ENCODE results near the gene TEAD3. TPM values are rescaled to one million over a fixed set of nuclear protein-coding genes. Genes with fewer than 3 reads are reported as not detected.

Gene TEAD3
- total RNA-seq, 1 experiment from 2014 or later = 10.7 TPM

GRCh38 chr6:35519313-35520015, 22.6 kb upstream of the TEAD3 start:
- Histone ChIP-seq H3K27ac (ENCODE audit: low read length) (no peak overlapping the region), H3K36me3 (ENCODE audit: control insufficient read depth, insufficient read depth, low read length) (no peaks in the 10 kb centered on the region), H3K27me3 (ENCODE audit: control insufficient read depth, insufficient read depth, low read length) (no peaks in the 10 kb centered on the region), H3K4me3 (ENCODE audit: low read depth in 2 of 2, low read length in 2 of 2) (no peak overlapping the region), H3K9me3 (ENCODE audit: control insufficient read depth, insufficient read depth, low read depth, low read length) (no peaks in the 10 kb centered on the region), H3K4me1 (ENCODE audit: control insufficient read depth, insufficient read depth, low read length) (no peaks in the 10 kb centered on the region)
- DNase-seq (ENCODE audit: low read depth, low spot score) (no peak), ATAC-seq (no peak)
- intact Hi-C loops (cut with micrococcal nuclease; ENCODE audit: unreplicated experiment) = no loop called here
- TF ChIP-seq TCF7L2 (IDR thresholded peaks at IDR 0.05; ENCODE audit: low read depth, low read length) (no peak), SIN3A (IDR thresholded peaks at IDR 0.05; ENCODE audit: borderline replicate concordance, insufficient read depth, low read depth, low read length) (no peak), POLR2AphosphoS5 (IDR thresholded peaks at IDR 0.05; ENCODE audit: low read depth, low read length) (no peak), REST (IDR thresholded peaks at IDR 0.05; ENCODE audit: insufficient read depth in 1 of 2, low read depth in 2 of 2, low read length in 1 of 2) (no peak), CTCF (IDR thresholded peaks at IDR 0.05) (no peak)
- in situ Hi-C loops (cut with HindIII; ENCODE audit: low pct_unique_long_range_greater_than_20kb, low sequenced_read_pairs) = no loop called here
- BruUV-seq (replicated peaks) = no TSS peak
- POLR2A ChIA-PET = no interaction called here
- CTCF ChIA-PET = no interaction called here

DNA sequence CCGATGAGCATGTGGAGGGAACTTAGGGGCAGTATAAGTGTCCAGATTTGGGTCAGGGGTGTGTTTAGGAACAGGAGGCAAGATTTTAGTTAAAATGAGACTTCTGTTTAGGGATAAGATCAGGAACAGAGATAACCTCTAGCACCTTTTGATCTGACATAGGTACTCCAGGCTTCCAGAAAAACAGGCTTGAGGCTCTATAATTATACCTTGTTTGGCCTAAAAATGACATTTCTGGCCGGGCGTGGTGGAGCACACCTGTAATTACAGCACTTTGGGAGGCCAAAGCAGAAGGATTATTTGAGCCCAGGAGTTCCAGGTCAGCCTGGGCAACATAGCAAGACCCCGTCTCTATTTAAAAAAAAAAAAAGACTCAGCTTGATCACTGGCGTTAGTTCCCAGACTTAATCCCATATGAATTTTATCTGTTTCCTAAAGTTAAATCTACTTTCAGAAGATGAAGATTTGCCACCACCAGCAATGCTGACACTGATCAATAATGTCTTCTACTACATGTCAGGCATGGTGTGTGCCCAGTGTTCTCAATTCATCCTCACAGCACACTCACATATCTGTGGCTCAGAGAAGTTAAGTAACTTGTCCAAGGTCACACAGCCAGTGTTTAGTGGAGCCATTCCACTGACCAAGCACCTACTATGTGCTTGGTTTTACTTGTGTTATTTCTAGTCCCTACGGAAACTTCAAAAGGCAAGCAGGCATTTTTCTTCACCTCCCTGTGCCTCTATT, 21.9 kb upstream of the TEAD3 start:
- CTCF ChIA-PET = no interaction called here
- in situ Hi-C loops (cut with HindIII; ENCODE audit: low pct_unique_long_range_greater_than_20kb, low sequenced_read_pairs) = no loop called here
- no TSS peak for BruUV-seq (replicated peaks)

More for the DNA sequence above, 21.9 kb upstream of the TEAD3 start:
- intact Hi-C loops (cut with micrococcal nuclease; ENCODE audit: unreplicated experiment) = no loop called here
- H3K4me1 ChIP-seq (ENCODE audit: control insufficient read depth, insufficient read depth, low read length) = no peaks in the 10 kb centered on the region
- H3K27me3 ChIP-seq (ENCODE audit: control insufficient read depth, insufficient read depth, low read length) = no peaks in the 10 kb centered on the region
- H3K4me3 ChIP-seq (ENCODE audit: low read depth in 2 of 2, low read length in 2 of 2) = no peak overlapping the region
- no peak for ATAC-seq
- TF ChIP-seq POLR2AphosphoS5 (IDR thresholded peaks at IDR 0.05; ENCODE audit: low read depth, low read length) = no peak
- TF ChIP-seq CTCF (IDR thresholded peaks at IDR 0.05) = no peak
- no peak for TF ChIP-seq TCF7L2 (IDR thresholded peaks at IDR 0.05; ENCODE audit: low read depth, low read length)
- TF ChIP-seq SIN3A (IDR thresholded peaks at IDR 0.05; ENCODE audit: borderline replicate concordance, insufficient read depth, low read depth, low read length) = no peak
- TF ChIP-seq REST (IDR thresholded peaks at IDR 0.05; ENCODE audit: insufficient read depth in 1 of 2, low read depth in 2 of 2, low read length in 1 of 2) = no peak
- H3K36me3 ChIP-seq (ENCODE audit: control insufficient read depth, insufficient read depth, low read length) = no peaks in the 10 kb centered on the region
- POLR2A ChIA-PET = no interaction called here
- no peak for DNase-seq (ENCODE audit: low read depth, low spot score)
- no peaks in the 10 kb centered on the region for H3K9me3 ChIP-seq (ENCODE audit: control insufficient read depth, insufficient read depth, low read depth, low read length)
- H3K27ac ChIP-seq (ENCODE audit: low read length) = no peak overlapping the region
